Caco-2 (cell line): ENCODE data around the gene PBX1. TPM values are rescaled to one million over a fixed set of nuclear protein-coding genes. Genes with fewer than 3 reads are reported as not detected.

Experiments used
- BruUV-seq: library from RNA; stranded (reverse); fragments of 400-500 nt; replicated peaks from 2 replicates; lab custom pipeline; 2021; lab: Mats Ljungman, UMichigan
- CTCF ChIA-PET: fragments of 300-600 bp; sonication (Branson Sonifier 250); formaldehyde crosslinking; loops from one replicate; lab custom pipeline; 2022; ENCODE audit warnings: antibody characterized with exemption; lab: Charles Lee
- POLR2A ChIA-PET: fragments of 300-600 bp; sonication (Branson Sonifier 250); formaldehyde crosslinking; loops from one replicate; lab custom pipeline; 2022; ENCODE audit warnings: antibody characterized with exemption; lab: Charles Lee
- DNase-seq, 2 experiments: peaks; one replicate each; pipeline versions ENCODE4 v3.0.0 to v3.0.0-alpha.2; 2020 to 2022
- H3K27me3 ChIP-seq: replicated peaks from 2 replicates; pipeline ENCODE4 v1.6.0; 2011; ENCODE audit warnings: low read length; ENCODE audit not compliant: control insufficient read depth, insufficient read depth
- H3K36me3 ChIP-seq: 2 replicates; pipeline ENCODE4 v1.5.1; 2011; ENCODE audit warnings: low read length; ENCODE audit not compliant: control insufficient read depth, insufficient read depth
- H3K4me1 ChIP-seq: fragments of 250-450 bp; sonication (Bioruptor Pico); 2 replicates; pipeline ENCODE4 v1.5.1; 2020; ENCODE audit warnings: mild to moderate bottlenecking
- H3K4me3 ChIP-seq: 2 replicates; pipeline ENCODE4 v1.5.1; 2011; ENCODE audit warnings: low read depth, mild to moderate bottlenecking, control low read depth, low read length
- H3K9me3 ChIP-seq: fragments of 250-450 bp; sonication (Bioruptor Pico); 2 replicates; pipeline ENCODE4 v1.5.1; 2020; ENCODE audit warnings: mild to moderate bottlenecking, moderate library complexity
- H3K27ac Mint-ChIP-seq: one replicate; pipeline ENCODE4 v1.8.0; 2022; ENCODE audit warnings: mixed read lengths; ENCODE audit not compliant: unreplicated experiment
- H3K27me3 Mint-ChIP-seq: one replicate; pipeline ENCODE4 v1.8.0; 2022; ENCODE audit warnings: mixed read lengths; ENCODE audit not compliant: insufficient read depth, unreplicated experiment
- H3K36me3 Mint-ChIP-seq: one replicate; pipeline ENCODE4 v1.8.0; 2022; ENCODE audit warnings: mild to moderate bottlenecking, mixed read lengths; ENCODE audit not compliant: insufficient read depth, unreplicated experiment
- H3K4me1 Mint-ChIP-seq: one replicate; pipeline ENCODE4 v1.8.0; 2022; ENCODE audit warnings: low read depth, mixed read lengths; ENCODE audit not compliant: unreplicated experiment
- H3K4me3 Mint-ChIP-seq: one replicate; pipeline ENCODE4 v1.8.0; 2022; ENCODE audit warnings: mild to moderate bottlenecking, moderate library complexity, mixed read lengths; ENCODE audit not compliant: unreplicated experiment
- H3K9me3 Mint-ChIP-seq: one replicate; pipeline ENCODE4 v1.8.0; 2022; ENCODE audit warnings: mixed read lengths; ENCODE audit not compliant: unreplicated experiment
- CTCF ChIP-seq, 2 experiments: fragments of 200-600 bp in 1 of 2; IDR thresholded peaks; 1 replicate in 1 of 2; 2 replicates in 1 of 2; pipeline versions ENCODE4 v1.5.1 to v1.8.0; 2011 to 2022; ENCODE audit warnings: antibody characterized with exemption in 1 of 2, control low read depth in 1 of 2, inconsistent platforms in 1 of 2, low read depth in 1 of 2, low read length in 1 of 2, mild to moderate bottlenecking in 1 of 2, moderate library complexity in 1 of 2; ENCODE audit not compliant: insufficient read depth in 1 of 2, severe bottlenecking in 1 of 2, unreplicated experiment in 1 of 2
- intact Hi-C: fragments of 100-400 bp; cut with micrococcal nuclease; formaldehyde crosslinking; loops from one replicate; pipeline ENCODE4 v1.10.0; 2022; ENCODE audit not compliant: unreplicated experiment
- total RNA-seq: library from RNA; stranded (reverse); gene quantifications from 2 replicates; pipeline ENCODE4 v1.2.3, GENCODE V29; 2022

Gene PBX1
- total RNA-seq, 1 experiment from 2014 or later, result 103 TPM

GRCh38 chr1:164590592-164590991 lies 31.6 kb downstream of the PBX1 start:
- H3K4me3 ChIP-seq, result no peak overlapping the region
- no TSS peak for BruUV-seq
- CTCF ChIA-PET, result interaction anchor here (1.0 kb wide), 1 partner anchor 11 kb away, joined by 5 read pairs; no protein-coding TSS in a partner anchor
- no peak for TF ChIP-seq CTCF (IDR thresholded peaks at IDR 0.05; ENCODE audit: insufficient read depth in 1 of 2, low read depth in 1 of 2, low read length in 1 of 2, severe bottlenecking in 1 of 2, unreplicated experiment in 1 of 2)
- peak overlapping the region; percentile 73 for H3K4me3 Mint-ChIP-seq
- intact Hi-C loops, result no loop called here
- POLR2A ChIA-PET, result interaction anchor here (0.7 to 1.3 kb wide), 2 partner anchors 32 to 216 kb away, joined by 5 to 6 read pairs; partner anchors contain the start of gene PBX1
- H3K9me3 Mint-ChIP-seq, result no peaks in the 10 kb centered on the region
- H3K27me3 ChIP-seq, result no peaks in the 10 kb centered on the region
- H3K4me1 Mint-ChIP-seq, result peaks cover 62% of the 10 kb centered on the region
- peaks cover 39% of the 10 kb centered on the region for H3K36me3 Mint-ChIP-seq
- DNase-seq, result no peak
- H3K27ac Mint-ChIP-seq, result peak overlapping the region; percentile 97
- H3K9me3 ChIP-seq, result no peaks in the 10 kb centered on the region
- H3K4me1 ChIP-seq, result peaks cover 58% of the 10 kb centered on the region
- H3K27me3 Mint-ChIP-seq, result no peaks in the 10 kb centered on the region
- H3K36me3 ChIP-seq, result peaks cover 1% of the 10 kb centered on the region; the same call in 1 of the 2 replicates

GRCh38 chr1:164591858-164592257 lies 32.9 kb downstream of the PBX1 start:
- intact Hi-C loops, result no loop called here
- ChIA-PET POLR2A (interaction anchor here (1.0 kb wide), 1 partner anchor 10 kb away, joined by 3 read pairs; no protein-coding TSS in a partner anchor), CTCF (interaction anchor here (1.2 kb wide), 1 partner anchor 33 kb away, joined by 3 read pairs; the partner anchor contains the start of gene PBX1)
- H3K27me3 ChIP-seq, result no peaks in the 10 kb centered on the region
- peaks cover 53% of the 10 kb centered on the region for H3K4me1 Mint-ChIP-seq
- no peaks in the 10 kb centered on the region for H3K9me3 ChIP-seq
- peak overlapping the region; percentile 91 for H3K27ac Mint-ChIP-seq
- DNase-seq, result peak; percentile 60 to 64
- no peak for TF ChIP-seq CTCF (IDR thresholded peaks at IDR 0.05; ENCODE audit: insufficient read depth in 1 of 2, low read depth in 1 of 2, low read length in 1 of 2, severe bottlenecking in 1 of 2, unreplicated experiment in 1 of 2)
- H3K36me3 ChIP-seq, result no peaks in the 10 kb centered on the region
- no peaks in the 10 kb centered on the region for H3K27me3 Mint-ChIP-seq
- no TSS peak for BruUV-seq
- peaks cover 64% of the 10 kb centered on the region for H3K4me1 ChIP-seq
- H3K9me3 Mint-ChIP-seq, result no peaks in the 10 kb centered on the region
- no peak overlapping the region for H3K4me3 ChIP-seq
- H3K36me3 Mint-ChIP-seq, result peaks cover 30% of the 10 kb centered on the region
- H3K4me3 Mint-ChIP-seq, result peak overlapping the region; percentile 62

DNA sequence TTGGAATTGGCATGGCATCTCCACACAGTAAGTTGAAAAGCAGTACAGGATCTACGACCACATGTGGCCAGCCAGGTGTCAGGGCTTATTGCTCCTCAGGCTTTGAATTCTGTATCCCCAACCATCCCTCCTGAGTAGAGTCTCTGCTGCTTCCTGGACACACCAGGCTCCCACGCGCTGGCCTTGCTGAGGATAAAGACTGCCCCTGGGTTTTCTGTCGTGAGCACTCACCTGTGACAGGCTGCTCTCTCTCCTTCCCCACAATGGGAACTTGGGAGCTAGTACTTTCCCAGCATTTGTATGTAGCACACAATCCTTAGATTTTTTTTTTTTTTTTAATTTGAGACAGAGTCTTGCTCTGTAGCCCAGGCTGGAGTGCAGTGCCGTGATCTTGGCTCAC lies 33.6 kb downstream of the PBX1 start:
- ChIA-PET CTCF (interaction anchor here (0.7 to 1.2 kb wide), 2 partner anchors 18 to 33 kb away, joined by 3 read pairs; partner anchors contain the start of gene PBX1), POLR2A (no interaction called here)
- Histone ChIP-seq H3K9me3 (no peaks in the 10 kb centered on the region), H3K4me3 (no peak overlapping the region), H3K27me3 (no peaks in the 10 kb centered on the region), H3K36me3 (no peaks in the 10 kb centered on the region), H3K4me1 (peaks cover 61% of the 10 kb centered on the region)
- Mint-ChIP-seq H3K27me3 (no peaks in the 10 kb centered on the region), H3K36me3 (peaks cover 32% of the 10 kb centered on the region), H3K27ac (peak overlapping the region; percentile 91), H3K4me1 (peaks cover 45% of the 10 kb centered on the region), H3K9me3 (no peaks in the 10 kb centered on the region), H3K4me3 (peak overlapping the region; percentile 62)
- no peak for TF ChIP-seq CTCF (IDR thresholded peaks at IDR 0.05; ENCODE audit: insufficient read depth in 1 of 2, low read depth in 1 of 2, low read length in 1 of 2, severe bottlenecking in 1 of 2, unreplicated experiment in 1 of 2)
- intact Hi-C loops, result no loop called here
- no peak for DNase-seq
- no TSS peak for BruUV-seq
